CD4-positive, alpha-beta T cell treated with Interleukin-15 for 1 hour (primary cell): Measurements from ENCODE around the gene PAPSS1.
"Not testable (repeated sequence)": the region's sequence is repeated elsewhere in the genome, so short reads cannot be mapped to it uniquely, and the experiment has no call there.

ENCODE experiments used
- DNase-seq: peaks from one replicate; pipeline ENCODE4 v3.0.0-alpha.2; 2020

The PAPSS1 gene

GRCh38 chr4:107685740-107686139 is 34.3 kb downstream of the PAPSS1 start:
- DNase-seq, result no peak

GRCh38 chr4:107683873-107684272 is 36.2 kb downstream of the PAPSS1 start:
- no peak for DNase-seq

GRCh38 chr4:107682306-107682705 is 37.7 kb downstream of the PAPSS1 start:
- DNase-seq, result no peak

GRCh38 chr4:107669068-107669467 is 51.0 kb downstream of the PAPSS1 start:
- DNase-seq, result no peak

GRCh38 chr4:107666134-107666533 is 53.9 kb downstream of the PAPSS1 start:
- DNase-seq, result no peak

- no peak for DNase-seq
Measured at GRCh38 chr4:107665001-107665400, 55.0 kb downstream of the PAPSS1 start.

- DNase-seq, result no peak
Measured at GRCh38 chr4:107658400-107659336, 61.4 kb downstream of the PAPSS1 start.

GRCh38 chr4:107655289-107655688 is 64.7 kb downstream of the PAPSS1 start:
- DNase-seq, result no peak

- DNase-seq, result no peak
Measured at GRCh38 chr4:107654694-107655093, 65.3 kb downstream of the PAPSS1 start.

- DNase-seq, result not testable (repeated sequence)
Measured at GRCh38 chr4:107651408-107651807, 68.6 kb downstream of the PAPSS1 start.

- no peak for DNase-seq
Measured at GRCh38 chr4:107650251-107650650, 69.8 kb downstream of the PAPSS1 start.

GRCh38 chr4:107648178-107648991 is 71.6 kb downstream of the PAPSS1 start:
- no peak for DNase-seq

GRCh38 chr4:107647591-107647990 is 72.4 kb downstream of the PAPSS1 start:
- DNase-seq, result no peak

GRCh38 chr4:107645604-107646003 is 74.4 kb downstream of the PAPSS1 start:
- no peak for DNase-seq

GRCh38 chr4:107643021-107643420 is 77.0 kb downstream of the PAPSS1 start:
- no peak for DNase-seq

GRCh38 chr4:107640878-107641277 is 79.2 kb downstream of the PAPSS1 start:
- no peak for DNase-seq

- DNase-seq, result no peak
Measured at GRCh38 chr4:107640197-107640596, 79.8 kb downstream of the PAPSS1 start.

- no peak for DNase-seq
Measured at GRCh38 chr4:107635735-107636134, 84.3 kb downstream of the PAPSS1 start.

GRCh38 chr4:107631560-107631959 is 88.5 kb downstream of the PAPSS1 start:
- no peak for DNase-seq

- no peak for DNase-seq
Measured at GRCh38 chr4:107630185-107630705, 89.8 kb downstream of the PAPSS1 start.

GRCh38 chr4:107629318-107629717 is 90.7 kb downstream of the PAPSS1 start:
- DNase-seq, result no peak

GRCh38 chr4:107625391-107625902 is 94.6 kb downstream of the PAPSS1 start:
- no peak for DNase-seq

GRCh38 chr4:107624024-107624423 is 96.0 kb downstream of the PAPSS1 start:
- no peak for DNase-seq
